Thyroid gland (tissue), 4 donors: ENCODE measurements around the gene HOXD3. TPM values are rescaled to one million over a fixed set of nuclear protein-coding genes. Genes with fewer than 3 reads are reported as not detected.

Experiments
- DNase-seq, 2 donors: peaks; one replicate each; pipeline ENCODE4 v3.0.0-alpha.2; 2019
- H3K27ac ChIP-seq, 3 donors: fragments of 200-600 bp; sonication (generic); 1 replicate in 2 of 3; 2 replicates in 1 of 3; pipeline ENCODE4 v1.5.1; 2016 to 2019; ENCODE audit warnings: mild to moderate bottlenecking in 1 of 3, moderate library complexity in 1 of 3
- H3K27me3 ChIP-seq: fragments of 200-600 bp; sonication (generic); one replicate; pipeline ENCODE4 v1.5.1; 2019
- H3K36me3 ChIP-seq, 2 donors: fragments of 200-600 bp; sonication (generic); one replicate each; pipeline ENCODE4 v1.5.1; 2016 to 2019
- H3K4me1 ChIP-seq, 2 donors: fragments of 200-600 bp; sonication (generic); one replicate each; pipeline ENCODE4 v1.5.1; 2017 to 2019
- H3K4me3 ChIP-seq, 3 donors: fragments of 200-600 bp; sonication (generic); replicated peaks in 1 of 3; 1 replicate in 2 of 3; 2 replicates in 1 of 3; pipeline ENCODE4 v1.5.1; 2016; ENCODE audit warnings: mild to moderate bottlenecking in 1 of 3
- H3K9me3 ChIP-seq: fragments of 200-600 bp; sonication (generic); one replicate; pipeline ENCODE4 v1.5.1; 2017
- POLR2A ChIP-seq, 2 donors: fragments of 450-650 bp; IDR thresholded peaks; one replicate each; pipeline ENCODE4 v1.6.1; 2017; ENCODE audit warnings: antibody characterized with exemption in 2 of 2, mild to moderate bottlenecking in 2 of 2, moderate library complexity in 1 of 2
- WGBS, 2 donors: methylation state at CpG; one replicate each; pipeline ENCODE4 v1.1.5; 2017; 5-methylcytosine and 5-hydroxymethylcytosine counted together
- intact Hi-C: fragments of 100-400 bp; cut with DNase I; formaldehyde crosslinking; loops from one replicate; pipeline ENCODE4 v1.15.1; 2023
- total RNA-seq, 4 donors: library from RNA; depleted of rRNA; stranded (reverse); fragments of >200 nt; gene quantifications; one replicate each; pipeline ENCODE4 v1.2.3, GENCODE V29; 2016
- TF ChIP-seq, protein P1 (sequence below), 6 experiments: fragments of 200-600 bp in 3 of 6; fragments of 450-650 bp in 3 of 6; sonication (generic) in 3 of 6; IDR thresholded peaks; one replicate each; pipeline ENCODE4 v1.5.1; 2016 to 2019; ENCODE audit warnings: antibody characterized with exemption in 6 of 6, mild to moderate bottlenecking in 2 of 6, inconsistent platforms in 1 of 6, moderate library complexity in 1 of 6

HOXD3 gene
- total RNA-seq, 4 donors from 2014 or later, result 0.75 to 5.0 (median 3.1) TPM

DNA sequence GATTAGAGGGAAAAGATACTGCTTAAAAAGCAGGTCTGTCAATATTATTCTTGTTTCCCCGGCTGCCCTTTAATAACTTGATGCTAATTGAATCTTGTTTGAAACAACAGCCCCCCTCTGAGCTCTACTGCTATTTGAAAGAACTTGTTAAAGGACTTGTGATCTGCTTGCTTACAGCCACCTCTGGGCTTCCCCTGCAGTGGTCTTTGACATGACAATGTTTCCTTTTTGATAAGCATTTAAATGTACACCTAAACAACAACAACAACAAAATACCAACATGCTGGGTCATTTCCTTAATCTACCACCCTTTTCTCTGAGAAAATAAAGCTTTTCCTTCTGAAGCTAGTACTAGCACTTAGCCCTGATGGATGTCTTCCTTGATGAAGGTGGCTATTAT, 35.2 kb downstream of the HOXD3 start:
- H3K27ac ChIP-seq, result no peak overlapping the region
- no peaks in the 10 kb centered on the region for H3K36me3 ChIP-seq
- no peak for TF ChIP-seq POLR2A (IDR thresholded peaks at IDR 0.05)
- TF ChIP-seq, protein P1, sequence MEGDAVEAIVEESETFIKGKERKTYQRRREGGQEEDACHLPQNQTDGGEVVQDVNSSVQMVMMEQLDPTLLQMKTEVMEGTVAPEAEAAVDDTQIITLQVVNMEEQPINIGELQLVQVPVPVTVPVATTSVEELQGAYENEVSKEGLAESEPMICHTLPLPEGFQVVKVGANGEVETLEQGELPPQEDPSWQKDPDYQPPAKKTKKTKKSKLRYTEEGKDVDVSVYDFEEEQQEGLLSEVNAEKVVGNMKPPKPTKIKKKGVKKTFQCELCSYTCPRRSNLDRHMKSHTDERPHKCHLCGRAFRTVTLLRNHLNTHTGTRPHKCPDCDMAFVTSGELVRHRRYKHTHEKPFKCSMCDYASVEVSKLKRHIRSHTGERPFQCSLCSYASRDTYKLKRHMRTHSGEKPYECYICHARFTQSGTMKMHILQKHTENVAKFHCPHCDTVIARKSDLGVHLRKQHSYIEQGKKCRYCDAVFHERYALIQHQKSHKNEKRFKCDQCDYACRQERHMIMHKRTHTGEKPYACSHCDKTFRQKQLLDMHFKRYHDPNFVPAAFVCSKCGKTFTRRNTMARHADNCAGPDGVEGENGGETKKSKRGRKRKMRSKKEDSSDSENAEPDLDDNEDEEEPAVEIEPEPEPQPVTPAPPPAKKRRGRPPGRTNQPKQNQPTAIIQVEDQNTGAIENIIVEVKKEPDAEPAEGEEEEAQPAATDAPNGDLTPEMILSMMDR (IDR thresholded peaks at IDR 0.05), result no peak
- DNase-seq, result no peak
- H3K27me3 ChIP-seq, result peaks cover 55% of the 10 kb centered on the region
- H3K9me3 ChIP-seq, result no peaks in the 10 kb centered on the region
- WGBS, 2 donors, result 20 to 28% methylated on average over 1 of the region's 1 CpG
- peaks cover 9 to 17% of the 10 kb centered on the region in 2 donors for H3K4me1 ChIP-seq
- no peak overlapping the region for H3K4me3 ChIP-seq
- intact Hi-C loops, result no loop called here

DNA sequence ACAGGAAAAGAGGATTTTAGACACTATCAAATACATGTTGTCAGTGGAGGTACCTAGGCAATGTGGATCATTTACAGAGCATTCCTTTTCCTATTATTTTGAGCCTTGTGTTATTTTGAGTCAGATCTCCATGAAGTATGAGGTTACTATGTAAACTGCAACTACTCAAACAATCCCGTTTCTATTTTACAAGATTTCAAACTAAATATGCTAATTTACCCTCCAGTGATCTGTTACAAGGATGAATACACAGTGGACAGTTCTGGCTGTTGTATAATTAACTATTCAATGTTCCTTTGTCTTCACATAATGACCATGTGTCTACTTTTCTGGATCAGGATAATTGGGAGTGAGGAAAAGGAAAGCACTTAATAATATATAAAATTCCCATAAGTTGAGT, 35.9 kb downstream of the HOXD3 start:
- Histone ChIP-seq H3K27me3 (peaks cover 51% of the 10 kb centered on the region), H3K4me1 (peaks cover 9 to 17% of the 10 kb centered on the region in 2 donors), H3K36me3 (no peaks in the 10 kb centered on the region), H3K27ac (no peak overlapping the region), H3K4me3 (no peak overlapping the region), H3K9me3 (no peaks in the 10 kb centered on the region)
- no peak for TF ChIP-seq POLR2A (IDR thresholded peaks at IDR 0.05)
- WGBS, 2 donors, result 16 to 19% methylated on average over 1 of the region's 1 CpG
- intact Hi-C loops, result no loop called here
- no peak for DNase-seq

DNA sequence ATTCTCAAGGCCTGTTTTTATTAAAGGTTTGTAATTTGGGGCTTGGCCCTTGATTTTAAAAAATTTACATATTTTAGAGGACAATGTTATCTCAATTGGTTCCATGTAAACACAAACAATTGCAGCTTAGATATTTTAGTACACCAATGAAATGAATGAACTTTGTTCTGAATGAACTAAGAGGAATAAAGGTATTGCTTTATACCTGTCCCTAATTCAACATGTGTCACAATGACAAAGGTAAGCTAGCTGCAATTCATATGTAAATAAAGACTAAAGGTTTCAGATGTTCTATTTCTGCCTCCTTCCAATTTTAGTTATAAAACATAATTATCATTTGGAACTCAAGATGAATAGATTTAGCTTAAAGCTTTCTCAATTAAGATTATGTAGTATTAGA, 42.8 kb downstream of the HOXD3 start:
- Histone ChIP-seq H3K27ac (no peak overlapping the region), H3K9me3 (no peaks in the 10 kb centered on the region), H3K27me3 (no peaks in the 10 kb centered on the region), H3K36me3 (no peaks in the 10 kb centered on the region), H3K4me1 (no peaks in the 10 kb centered on the region), H3K4me3 (no peak overlapping the region)
- TF ChIP-seq, protein P1 (IDR thresholded peaks at IDR 0.05), result no peak
- no peak for TF ChIP-seq POLR2A (IDR thresholded peaks at IDR 0.05)
- DNase-seq, result no peak
- intact Hi-C loops, result no loop called here

DNA sequence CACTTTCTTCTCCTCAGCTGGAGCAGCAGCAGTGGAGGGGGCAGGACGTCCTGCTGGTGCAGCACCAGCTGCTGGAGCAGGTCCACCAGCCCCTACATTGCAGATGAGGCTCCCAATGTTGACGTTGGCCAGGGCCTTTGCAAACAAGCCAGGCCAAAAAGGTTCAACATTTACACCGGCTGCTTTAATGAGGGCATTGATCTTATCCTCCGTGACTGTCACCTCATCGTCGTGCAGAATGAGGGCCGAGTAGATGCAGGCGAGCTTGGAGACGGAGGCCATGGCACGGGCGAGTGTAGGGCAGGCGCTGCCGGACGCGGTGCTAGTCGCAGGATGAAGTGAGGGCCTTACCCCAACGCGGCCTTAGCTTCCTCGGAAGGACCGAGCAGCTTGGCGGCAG, 43.9 kb downstream of the HOXD3 start:
- H3K27me3 ChIP-seq, result no peaks in the 10 kb centered on the region
- DNase-seq, result no peak
- 64 to 66% methylated on average over 21 of the region's 21 CpGs for WGBS, 2 donors
- H3K36me3 ChIP-seq, result no peaks in the 10 kb centered on the region
- TF ChIP-seq POLR2A (IDR thresholded peaks at IDR 0.05), result no peak
- TF ChIP-seq, protein P1 (IDR thresholded peaks at IDR 0.05), result no peak
- no peak overlapping the region for H3K4me3 ChIP-seq
- intact Hi-C loops, result no loop called here
- no peaks in the 10 kb centered on the region for H3K4me1 ChIP-seq
- no peak overlapping the region for H3K27ac ChIP-seq
- H3K9me3 ChIP-seq, result no peaks in the 10 kb centered on the region

DNA sequence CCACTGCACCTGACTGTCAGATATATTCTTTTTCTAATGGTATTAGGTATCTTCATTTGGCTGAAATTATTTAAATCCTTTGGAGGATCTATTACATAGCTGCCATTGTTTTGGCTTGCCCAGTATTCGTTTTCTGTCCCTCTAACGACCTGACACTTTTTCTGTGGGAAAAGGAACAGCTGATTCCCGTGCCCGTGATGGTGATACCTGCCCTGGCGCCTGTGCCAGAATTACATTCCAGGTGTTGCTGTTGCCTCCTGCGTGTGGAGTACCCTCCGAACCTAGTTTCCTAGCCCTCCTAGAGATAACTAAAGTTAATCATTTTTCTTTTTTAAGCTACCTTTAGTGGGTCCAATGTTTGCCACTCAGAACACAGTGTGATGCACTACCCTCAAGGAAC, 45.4 kb downstream of the HOXD3 start:
- H3K36me3 ChIP-seq, result no peaks in the 10 kb centered on the region
- H3K27me3 ChIP-seq, result no peaks in the 10 kb centered on the region
- TF ChIP-seq, protein P1 (IDR thresholded peaks at IDR 0.05), result no peak
- no peak for TF ChIP-seq POLR2A (IDR thresholded peaks at IDR 0.05)
- no peaks in the 10 kb centered on the region for H3K9me3 ChIP-seq
- DNase-seq, result no peak
- no peak overlapping the region for H3K27ac ChIP-seq
- WGBS, 2 donors, result 87% methylated on average over 7 of the region's 7 CpGs
- no peak overlapping the region for H3K4me3 ChIP-seq
- intact Hi-C loops, result no loop called here
- H3K4me1 ChIP-seq, result no peaks in the 10 kb centered on the region

DNA sequence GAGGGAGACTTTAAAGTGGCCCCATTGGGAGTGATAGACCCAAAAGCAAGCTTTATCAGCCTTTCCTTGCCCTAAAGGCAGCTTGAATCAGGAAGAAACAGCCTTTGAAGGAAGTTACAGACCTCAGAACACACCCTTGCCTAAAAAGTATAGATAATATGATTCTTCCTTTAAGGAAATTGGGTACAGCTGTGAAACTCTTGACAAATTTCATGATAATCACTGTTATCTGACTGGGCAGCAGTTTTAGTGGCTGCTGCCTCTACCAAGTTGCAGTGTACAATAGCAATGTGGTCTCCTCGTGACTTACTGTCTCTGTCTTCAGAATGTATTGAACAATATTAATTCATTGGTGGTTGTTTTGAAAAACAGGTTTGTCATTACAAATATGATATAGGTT, 48.0 kb downstream of the HOXD3 start:
- TF ChIP-seq POLR2A (IDR thresholded peaks at IDR 0.05), result no peak
- TF ChIP-seq, protein P1 (IDR thresholded peaks at IDR 0.05), result no peak
- no peaks in the 10 kb centered on the region for H3K4me1 ChIP-seq
- H3K4me3 ChIP-seq, result no peak overlapping the region
- H3K9me3 ChIP-seq, result no peaks in the 10 kb centered on the region
- no peaks in the 10 kb centered on the region for H3K36me3 ChIP-seq
- H3K27me3 ChIP-seq, result no peaks in the 10 kb centered on the region
- intact Hi-C loops, result no loop called here
- WGBS, 2 donors, result 83 to 100% methylated on average over 1 of the region's 1 CpG
- DNase-seq, result no peak
- no peak overlapping the region for H3K27ac ChIP-seq
